ENCODE results near the gene NKAIN4.

NKAIN4 gene

DNA sequence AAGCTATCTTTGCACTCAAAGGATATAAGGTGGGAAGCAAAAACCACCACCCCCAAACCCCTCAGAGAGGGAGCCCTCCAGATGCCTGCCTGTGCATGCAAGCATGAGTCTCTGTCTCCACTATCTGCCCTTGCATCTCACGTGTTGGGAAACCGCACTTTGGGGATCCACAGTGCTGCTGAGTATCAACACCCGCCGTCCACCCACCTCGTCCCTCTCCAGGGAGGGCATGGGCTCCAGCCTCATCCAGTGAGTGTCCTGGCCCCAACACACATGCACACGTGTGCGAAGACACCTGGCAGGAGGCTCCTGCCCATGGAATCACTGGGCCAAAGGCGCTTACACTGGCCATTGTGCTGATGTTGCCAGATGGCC, 34.8 kb downstream of the NKAIN4 start:
- H3K27ac ChIP-seq: no peak overlapping the region
- TF ChIP-seq CTCF (conservative IDR thresholded peaks at IDR 0.05): no peak

DNA sequence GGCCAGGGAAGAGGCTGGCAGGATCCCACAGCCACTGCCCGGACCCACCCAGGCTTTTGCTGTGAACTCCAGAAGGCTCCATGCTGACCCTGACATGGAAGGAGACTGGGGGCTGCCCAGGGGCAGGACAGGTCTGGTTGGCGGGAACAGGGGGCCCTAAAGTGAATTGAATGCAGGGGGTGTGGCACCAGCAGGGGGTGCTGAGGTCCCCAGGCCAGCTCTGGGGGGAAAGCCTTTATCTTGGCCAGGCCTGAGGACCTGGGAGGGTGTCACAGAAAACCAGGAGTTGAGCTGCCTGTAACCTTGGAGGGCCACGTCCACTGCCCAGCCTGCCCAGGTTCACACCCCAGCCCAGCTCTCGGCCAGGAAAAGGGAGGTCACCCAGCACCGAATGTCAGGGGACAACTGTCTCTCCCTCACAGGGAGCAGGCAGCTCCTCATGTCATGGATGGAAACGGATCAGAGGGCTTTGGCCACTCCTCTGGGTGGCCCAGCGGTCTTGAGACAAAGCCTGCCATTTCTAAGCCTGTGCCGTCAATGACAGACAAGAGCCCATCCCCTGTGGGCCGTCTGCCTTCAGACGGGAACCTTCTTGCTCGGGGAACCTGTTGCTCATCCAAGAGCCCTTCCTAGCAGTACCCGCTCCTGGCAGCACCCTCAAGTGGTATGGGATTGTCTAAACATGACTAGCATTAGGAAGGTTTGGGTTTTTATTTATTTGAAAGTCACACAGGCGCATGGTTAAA, 35.4 kb downstream of the NKAIN4 start:
- TF ChIP-seq CTCF (conservative IDR thresholded peaks at IDR 0.05): no peak
- no peak overlapping the region for H3K27ac ChIP-seq

DNA sequence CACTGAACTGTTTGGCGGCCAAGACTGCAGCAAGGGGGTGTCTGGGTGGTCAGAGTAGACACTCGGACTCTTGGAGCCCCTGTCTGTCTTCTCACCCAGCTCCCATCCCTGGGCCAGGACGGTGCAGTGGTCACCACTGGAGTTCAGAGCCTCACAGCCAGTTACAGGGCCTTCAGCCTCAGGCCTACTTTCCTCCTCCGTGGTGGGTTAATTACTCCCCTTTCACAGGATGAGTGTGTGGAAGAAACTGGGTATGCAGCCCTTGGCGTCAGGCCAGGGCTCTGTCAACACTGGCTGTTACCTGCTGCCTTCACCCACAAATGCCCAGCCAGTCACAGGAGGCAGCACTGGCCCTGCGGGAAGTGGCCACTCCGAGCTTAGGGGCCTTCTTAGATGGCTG, 36.6 kb downstream of the NKAIN4 start:
- TF ChIP-seq CTCF (conservative IDR thresholded peaks at IDR 0.05): no peak
- H3K27ac ChIP-seq: peak overlapping the region; percentile 99

- peak overlapping the region; percentile 99 for H3K27ac ChIP-seq
Measured at GRCh38 chr20:63216849-63217471, 37.3 kb downstream of the NKAIN4 start.

GRCh38 chr20:63216041-63216848, 38.0 kb downstream of the NKAIN4 start, which contains the start of gene YTHDF1:
Gene YTHDF1, minus strand, starts transcription at chr20:63216131. Its CDS starts 239 bp downstream, at chr20:63215892.
- TF ChIP-seq CTCF (conservative IDR thresholded peaks at IDR 0.05): no peak
- peak within 1 kb of the TSS; percentile 99 for H3K27ac ChIP-seq

More at GRCh38 chr20:63216849-63217471, 37.3 kb downstream of the NKAIN4 start:
- no peak for TF ChIP-seq CTCF (conservative IDR thresholded peaks at IDR 0.05)

DNA sequence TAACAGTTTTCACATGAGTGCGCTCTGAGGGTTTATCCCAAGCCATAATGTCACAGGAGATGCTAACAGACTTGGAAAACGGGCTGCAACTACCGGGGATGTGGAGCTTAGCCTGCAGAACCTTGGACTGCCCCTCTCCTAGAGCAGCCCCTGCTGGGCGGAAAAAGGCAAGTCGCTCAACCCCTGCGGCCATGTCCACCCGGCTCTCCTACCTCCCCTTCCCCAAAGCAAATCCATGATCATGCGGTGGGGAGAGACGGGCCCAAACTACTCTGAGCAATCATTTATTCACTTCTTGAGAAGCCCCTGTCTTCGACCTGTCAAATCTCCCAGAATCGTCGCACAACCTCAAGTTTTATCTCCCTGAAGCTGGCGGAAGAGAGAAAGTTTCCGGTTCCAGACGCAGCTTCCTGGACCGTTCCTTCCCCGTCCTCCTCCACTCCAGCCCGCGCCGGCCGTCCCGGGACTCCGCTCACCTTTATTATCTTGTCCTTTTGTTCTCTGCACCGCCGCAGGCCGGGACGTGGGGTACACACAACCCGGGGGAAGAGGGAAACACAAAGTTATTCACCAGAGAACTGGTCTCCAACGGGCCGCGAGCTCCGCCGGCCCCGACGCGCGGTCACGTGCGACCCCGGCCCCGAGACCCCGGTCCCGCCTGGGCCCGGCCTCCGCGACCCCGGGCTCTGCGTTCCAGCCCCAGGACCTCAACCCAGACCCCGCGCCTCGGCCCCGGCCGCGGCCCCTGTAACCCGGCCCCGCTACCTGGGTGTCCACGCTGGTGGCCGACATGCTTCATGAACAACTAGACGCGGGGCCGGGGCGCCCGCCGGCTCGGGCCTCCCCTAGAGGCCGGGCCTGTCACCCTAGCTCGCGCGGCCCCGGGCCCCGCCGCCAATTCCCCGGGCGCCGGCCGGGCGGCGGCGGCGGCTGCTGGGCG, 38.9 kb downstream of the NKAIN4 start:
- peak overlapping the region; percentile 99 for H3K27ac ChIP-seq
- peak; percentile 82 for TF ChIP-seq CTCF (conservative IDR thresholded peaks at IDR 0.05)

All from VCaP (cell line).